ENCODE data around the gene ATP8A1.

DNA sequence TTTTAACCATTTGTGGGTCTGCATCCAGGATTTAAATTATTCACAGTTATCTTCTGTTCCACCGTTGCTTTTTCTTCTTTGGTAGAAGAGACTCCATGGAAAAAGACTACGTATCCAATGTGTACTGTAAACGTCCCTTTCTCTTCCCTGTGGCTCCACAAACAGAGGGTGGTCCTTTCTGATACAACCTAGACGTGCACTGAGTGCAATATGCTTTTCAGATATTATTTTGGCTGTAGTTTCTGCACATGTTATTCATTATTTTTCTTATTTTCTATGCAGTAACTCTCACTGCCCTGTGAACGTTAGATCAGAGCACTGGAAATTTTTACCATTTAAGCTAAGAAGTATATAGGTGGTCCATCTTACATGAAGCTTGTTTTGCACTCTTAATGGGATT lies 186.9 kb downstream of the ATP8A1 start:
- TF ChIP-seq, protein P1, sequence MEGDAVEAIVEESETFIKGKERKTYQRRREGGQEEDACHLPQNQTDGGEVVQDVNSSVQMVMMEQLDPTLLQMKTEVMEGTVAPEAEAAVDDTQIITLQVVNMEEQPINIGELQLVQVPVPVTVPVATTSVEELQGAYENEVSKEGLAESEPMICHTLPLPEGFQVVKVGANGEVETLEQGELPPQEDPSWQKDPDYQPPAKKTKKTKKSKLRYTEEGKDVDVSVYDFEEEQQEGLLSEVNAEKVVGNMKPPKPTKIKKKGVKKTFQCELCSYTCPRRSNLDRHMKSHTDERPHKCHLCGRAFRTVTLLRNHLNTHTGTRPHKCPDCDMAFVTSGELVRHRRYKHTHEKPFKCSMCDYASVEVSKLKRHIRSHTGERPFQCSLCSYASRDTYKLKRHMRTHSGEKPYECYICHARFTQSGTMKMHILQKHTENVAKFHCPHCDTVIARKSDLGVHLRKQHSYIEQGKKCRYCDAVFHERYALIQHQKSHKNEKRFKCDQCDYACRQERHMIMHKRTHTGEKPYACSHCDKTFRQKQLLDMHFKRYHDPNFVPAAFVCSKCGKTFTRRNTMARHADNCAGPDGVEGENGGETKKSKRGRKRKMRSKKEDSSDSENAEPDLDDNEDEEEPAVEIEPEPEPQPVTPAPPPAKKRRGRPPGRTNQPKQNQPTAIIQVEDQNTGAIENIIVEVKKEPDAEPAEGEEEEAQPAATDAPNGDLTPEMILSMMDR (IDR thresholded peaks at IDR 0.05; ENCODE audit: low read depth, low read length, missing input control), result no peak
- TF ChIP-seq JUND (IDR thresholded peaks at IDR 0.05) (no peak), RAD21 (IDR thresholded peaks at IDR 0.05) (no peak), YY1 (IDR thresholded peaks at IDR 0.05) (no peak), TAF1 (conservative IDR thresholded peaks at IDR 0.05) (no peak), EGR1 (IDR thresholded peaks at IDR 0.05; ENCODE audit: low read depth in 2 of 2) (no peak), SP1 (IDR thresholded peaks at IDR 0.05) (no peak), FOXA1 (IDR thresholded peaks at IDR 0.05) (no peak)
- TF ChIP-seq, protein P2, sequence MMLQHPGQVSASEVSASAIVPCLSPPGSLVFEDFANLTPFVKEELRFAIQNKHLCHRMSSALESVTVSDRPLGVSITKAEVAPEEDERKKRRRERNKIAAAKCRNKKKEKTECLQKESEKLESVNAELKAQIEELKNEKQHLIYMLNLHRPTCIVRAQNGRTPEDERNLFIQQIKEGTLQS (IDR thresholded peaks at IDR 0.05), result no peak
- TF ChIP-seq, protein P3, sequence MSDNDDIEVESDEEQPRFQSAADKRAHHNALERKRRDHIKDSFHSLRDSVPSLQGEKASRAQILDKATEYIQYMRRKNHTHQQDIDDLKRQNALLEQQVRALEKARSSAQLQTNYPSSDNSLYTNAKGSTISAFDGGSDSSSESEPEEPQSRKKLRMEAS (IDR thresholded peaks at IDR 0.05), result no peak
- TF ChIP-seq, protein P4, sequence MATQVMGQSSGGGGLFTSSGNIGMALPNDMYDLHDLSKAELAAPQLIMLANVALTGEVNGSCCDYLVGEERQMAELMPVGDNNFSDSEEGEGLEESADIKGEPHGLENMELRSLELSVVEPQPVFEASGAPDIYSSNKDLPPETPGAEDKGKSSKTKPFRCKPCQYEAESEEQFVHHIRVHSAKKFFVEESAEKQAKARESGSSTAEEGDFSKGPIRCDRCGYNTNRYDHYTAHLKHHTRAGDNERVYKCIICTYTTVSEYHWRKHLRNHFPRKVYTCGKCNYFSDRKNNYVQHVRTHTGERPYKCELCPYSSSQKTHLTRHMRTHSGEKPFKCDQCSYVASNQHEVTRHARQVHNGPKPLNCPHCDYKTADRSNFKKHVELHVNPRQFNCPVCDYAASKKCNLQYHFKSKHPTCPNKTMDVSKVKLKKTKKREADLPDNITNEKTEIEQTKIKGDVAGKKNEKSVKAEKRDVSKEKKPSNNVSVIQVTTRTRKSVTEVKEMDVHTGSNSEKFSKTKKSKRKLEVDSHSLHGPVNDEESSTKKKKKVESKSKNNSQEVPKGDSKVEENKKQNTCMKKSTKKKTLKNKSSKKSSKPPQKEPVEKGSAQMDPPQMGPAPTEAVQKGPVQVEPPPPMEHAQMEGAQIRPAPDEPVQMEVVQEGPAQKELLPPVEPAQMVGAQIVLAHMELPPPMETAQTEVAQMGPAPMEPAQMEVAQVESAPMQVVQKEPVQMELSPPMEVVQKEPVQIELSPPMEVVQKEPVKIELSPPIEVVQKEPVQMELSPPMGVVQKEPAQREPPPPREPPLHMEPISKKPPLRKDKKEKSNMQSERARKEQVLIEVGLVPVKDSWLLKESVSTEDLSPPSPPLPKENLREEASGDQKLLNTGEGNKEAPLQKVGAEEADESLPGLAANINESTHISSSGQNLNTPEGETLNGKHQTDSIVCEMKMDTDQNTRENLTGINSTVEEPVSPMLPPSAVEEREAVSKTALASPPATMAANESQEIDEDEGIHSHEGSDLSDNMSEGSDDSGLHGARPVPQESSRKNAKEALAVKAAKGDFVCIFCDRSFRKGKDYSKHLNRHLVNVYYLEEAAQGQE (IDR thresholded peaks at IDR 0.05), result no peak
